Loucy (cell line): Measurements from ENCODE around the gene MPC1L.

ENCODE experiments used
- H2AFZ ChIP-seq: fragments of 200-600 bp; sonication (generic); 2 replicates; pipeline ENCODE4 v1.6.0; 2016; ENCODE audit warnings: antibody characterized with exemption, mild to moderate bottlenecking, low read length, moderate library complexity
- H3F3A ChIP-seq: fragments of 200-600 bp; 2 replicates; pipeline ENCODE4 v1.6.0; 2016; ENCODE audit warnings: antibody characterized with exemption, low read depth, mild to moderate bottlenecking
- H3K27me3 ChIP-seq: fragments of 200-600 bp; sonication (generic); 2 replicates; pipeline ENCODE4 v1.6.1; 2014; ENCODE audit warnings: low read length, mild to moderate bottlenecking; ENCODE audit not compliant: insufficient read depth, poor library complexity, severe bottlenecking
- H3K36me3 ChIP-seq: fragments of 200-600 bp; sonication (generic); 2 replicates; pipeline ENCODE4 v1.6.1; 2016; ENCODE audit warnings: low read length; ENCODE audit not compliant: insufficient read depth
- H3K4me1 ChIP-seq: fragments of 200-600 bp; sonication (generic); 2 replicates; pipeline ENCODE4 v1.5.1; 2014; ENCODE audit warnings: low read length, mild to moderate bottlenecking; ENCODE audit not compliant: insufficient read depth, poor library complexity, severe bottlenecking
- H3K4me2 ChIP-seq: fragments of 200-600 bp; sonication (generic); 2 replicates; pipeline ENCODE4 v1.6.0; 2014; ENCODE audit warnings: antibody characterized with exemption, low read length, low read depth, mild to moderate bottlenecking; ENCODE audit not compliant: poor library complexity, severe bottlenecking
- H3K4me3 ChIP-seq: fragments of 200-600 bp; sonication (generic); 2 replicates; pipeline ENCODE4 v1.5.1; 2014; ENCODE audit warnings: low read length, mild to moderate bottlenecking, mixed read lengths; ENCODE audit not compliant: poor library complexity, severe bottlenecking
- H3K79me2 ChIP-seq: fragments of 200-600 bp; sonication (generic); 2 replicates; pipeline ENCODE4 v1.6.1; 2014; ENCODE audit warnings: low read length; ENCODE audit not compliant: insufficient read depth
- H3K9ac ChIP-seq: fragments of 200-600 bp; sonication (generic); 2 replicates; pipeline ENCODE4 v1.6.0; 2014; ENCODE audit warnings: mild to moderate bottlenecking, low read depth, low read length, moderate library complexity; ENCODE audit not compliant: poor library complexity, severe bottlenecking
- H3K9me2 ChIP-seq: fragments of 200-600 bp; sonication (generic); replicated peaks from 2 replicates; pipeline ENCODE4 v1.6.1; 2016; ENCODE audit warnings: low read depth, low read length, mixed read lengths
- H3K9me3 ChIP-seq: fragments of 200-600 bp; sonication (generic); 2 replicates; pipeline ENCODE4 v1.6.1; 2014; ENCODE audit warnings: mild to moderate bottlenecking, antibody characterized with exemption, low read length, low read depth; ENCODE audit not compliant: insufficient read depth
- H4K20me1 ChIP-seq: fragments of 200-600 bp; sonication (generic); 2 replicates; pipeline ENCODE4 v1.6.0; 2014; ENCODE audit warnings: antibody characterized with exemption, low read length, mild to moderate bottlenecking; ENCODE audit not compliant: insufficient read depth, poor library complexity, severe bottlenecking
- CTCF ChIP-seq: fragments of 200-600 bp; sonication (generic); conservative IDR thresholded peaks from 2 replicates; pipeline ENCODE4 v1.5.1; 2014; ENCODE audit warnings: mild to moderate bottlenecking, antibody characterized with exemption, low read length
- EZH2phosphoT487 ChIP-seq: fragments of 200-600 bp; IDR thresholded peaks from 2 replicates; pipeline ENCODE4 v1.6.1; 2018; ENCODE audit warnings: antibody characterized with exemption, mild to moderate bottlenecking, moderate library complexity, borderline replicate concordance

MPC1L gene

GRCh38 chrX:40646489-40647306, 23.5 kb downstream of the MPC1L start:
- no peaks in the 10 kb centered on the region for H3K9me3 ChIP-seq
- TF ChIP-seq CTCF (no peak), EZH2phosphoT487 (no peak)
- H3F3A ChIP-seq: no peaks in the 10 kb centered on the region
- peak overlapping the region; percentile 78 for H3K9ac ChIP-seq
- H4K20me1 ChIP-seq: no peaks in the 10 kb centered on the region
- peaks cover 14% of the 10 kb centered on the region for H3K4me1 ChIP-seq
- H2AFZ ChIP-seq: peak overlapping the region; percentile 55; the same call in 1 of the 2 replicates
- no peaks in the 10 kb centered on the region for H3K36me3 ChIP-seq
- H3K4me2 ChIP-seq: peak overlapping the region; percentile 94
- H3K27me3 ChIP-seq: no peaks in the 10 kb centered on the region
- peaks cover 52% of the 10 kb centered on the region for H3K79me2 ChIP-seq
- H3K9me2 ChIP-seq: no peaks in the 10 kb centered on the region
- H3K4me3 ChIP-seq: peak overlapping the region; percentile 86

- Histone ChIP-seq H3K4me1 (peaks cover 11% of the 10 kb centered on the region), H3K4me3 (peak within 1 kb of the TSS; percentile 86), H3K4me2 (peak within 1 kb of the TSS; percentile 94), H3K9me2 (no peaks in the 10 kb centered on the region), H4K20me1 (no peaks in the 10 kb centered on the region), H3K9me3 (no peaks in the 10 kb centered on the region), H3K9ac (peak within 1 kb of the TSS; percentile 78), H2AFZ (peak within 1 kb of the TSS; percentile 78), H3K27me3 (no peaks in the 10 kb centered on the region), H3K79me2 (peaks cover 43% of the 10 kb centered on the region), H3K36me3 (no peaks in the 10 kb centered on the region), H3F3A (no peaks in the 10 kb centered on the region)
- TF ChIP-seq CTCF: no peak
These were observed 24.3 kb downstream of the MPC1L start, which contains the start of gene CXorf38 for GRCh38 chrX:40647307-40648197. CXorf38 (minus strand) TSS chrX:40647561; CDS start chrX:40647520, 41 bp downstream.

- no peaks in the 10 kb centered on the region for H4K20me1 ChIP-seq
- no peak overlapping the region for H3K9ac ChIP-seq
- peaks cover 4% of the 10 kb centered on the region for H3K4me1 ChIP-seq
- H3F3A ChIP-seq: no peaks in the 10 kb centered on the region
- H3K9me2 ChIP-seq: no peaks in the 10 kb centered on the region
- H3K36me3 ChIP-seq: peaks cover 19% of the 10 kb centered on the region; the same call in 1 of the 2 replicates
- H3K9me3 ChIP-seq: no peaks in the 10 kb centered on the region
- no peaks in the 10 kb centered on the region for H3K27me3 ChIP-seq
- H3K4me2 ChIP-seq: no peak overlapping the region
- peaks cover 5% of the 10 kb centered on the region; the same call in 1 of the 2 replicates for H3K79me2 ChIP-seq
- no peak overlapping the region for H2AFZ ChIP-seq
- TF ChIP-seq EZH2phosphoT487: no peak
- peak; percentile 71 for TF ChIP-seq CTCF
- no peak overlapping the region for H3K4me3 ChIP-seq
These were observed 28.5 kb downstream of the MPC1L start for GRCh38 chrX:40651620-40652223.
